ENCODE results near the gene SIM1.

GRCh38 chr6:100461917-100462705, 2.6 kb downstream of the SIM1 start:
- TF ChIP-seq CTCF (IDR thresholded peaks at IDR 0.05) (no peak), EZH2phosphoT487 (IDR thresholded peaks at IDR 0.05) (no peak), EZH2 (IDR thresholded peaks at IDR 0.05) (no peak)

Data from neural progenitor cell (in vitro differentiated cells).